Fibroblast of the aortic adventitia (primary cell): Measurements from ENCODE around the gene SGPP1. TPM values are rescaled to one million over a fixed set of nuclear protein-coding genes. Genes with fewer than 3 reads are reported as not detected.
A peak's percentile ranks its signal among the peaks of the same experiment; 100 is the strongest.

Experiments used
- DNase-seq: peaks from one replicate; pipeline ENCODE4 v3.0.0-alpha.2; 2010; ENCODE audit warnings: low read depth
- H3K4me3 ChIP-seq: 2 replicates; pipeline ENCODE4 v1.5.1; 2011; ENCODE audit warnings: low read depth, mild to moderate bottlenecking, control low read depth, low read length, moderate library complexity
- total RNA-seq: library from RNA; depleted of rRNA; stranded (reverse); fragments of >200 nt; gene quantifications from 2 replicates; pipeline ENCODE4 v1.2.3, GENCODE V29; 2012; ENCODE audit warnings: low replicate concordance
- TF ChIP-seq, protein P1 (sequence below): IDR thresholded peaks from 2 replicates; pipeline ENCODE4 v1.5.1; 2011; ENCODE audit warnings: mild to moderate bottlenecking, low read length, control low read depth, inconsistent platforms; ENCODE audit not compliant: insufficient read depth

The SGPP1 gene
- total RNA-seq, 1 donor, result 34.4 TPM

DNA sequence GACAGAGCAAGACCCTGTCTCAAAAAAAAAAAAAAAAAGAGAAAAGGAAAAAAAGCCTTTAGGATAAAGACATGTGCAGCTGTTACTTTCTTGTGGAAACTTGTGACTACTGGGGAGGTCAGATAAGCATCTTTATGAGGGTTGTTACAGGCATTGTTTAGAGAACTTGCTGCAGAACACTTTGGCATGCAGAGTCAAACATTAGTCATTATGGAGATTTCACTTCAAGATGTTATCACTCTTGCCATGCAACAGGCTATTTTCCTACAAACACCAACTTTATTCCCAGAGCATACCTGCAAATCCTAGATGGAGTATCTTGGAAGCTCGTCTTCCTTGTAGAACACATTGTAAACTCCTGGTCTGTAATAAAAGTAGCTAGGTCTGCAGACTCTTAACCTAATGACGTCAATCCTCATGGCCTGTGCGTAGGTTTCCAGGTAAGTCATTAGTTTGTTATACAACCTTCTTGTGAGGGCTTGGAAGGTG is 49.9 kb downstream of the SGPP1 start:
- H3K4me3 ChIP-seq, result no peak overlapping the region
- TF ChIP-seq, protein P1, sequence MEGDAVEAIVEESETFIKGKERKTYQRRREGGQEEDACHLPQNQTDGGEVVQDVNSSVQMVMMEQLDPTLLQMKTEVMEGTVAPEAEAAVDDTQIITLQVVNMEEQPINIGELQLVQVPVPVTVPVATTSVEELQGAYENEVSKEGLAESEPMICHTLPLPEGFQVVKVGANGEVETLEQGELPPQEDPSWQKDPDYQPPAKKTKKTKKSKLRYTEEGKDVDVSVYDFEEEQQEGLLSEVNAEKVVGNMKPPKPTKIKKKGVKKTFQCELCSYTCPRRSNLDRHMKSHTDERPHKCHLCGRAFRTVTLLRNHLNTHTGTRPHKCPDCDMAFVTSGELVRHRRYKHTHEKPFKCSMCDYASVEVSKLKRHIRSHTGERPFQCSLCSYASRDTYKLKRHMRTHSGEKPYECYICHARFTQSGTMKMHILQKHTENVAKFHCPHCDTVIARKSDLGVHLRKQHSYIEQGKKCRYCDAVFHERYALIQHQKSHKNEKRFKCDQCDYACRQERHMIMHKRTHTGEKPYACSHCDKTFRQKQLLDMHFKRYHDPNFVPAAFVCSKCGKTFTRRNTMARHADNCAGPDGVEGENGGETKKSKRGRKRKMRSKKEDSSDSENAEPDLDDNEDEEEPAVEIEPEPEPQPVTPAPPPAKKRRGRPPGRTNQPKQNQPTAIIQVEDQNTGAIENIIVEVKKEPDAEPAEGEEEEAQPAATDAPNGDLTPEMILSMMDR, result no peak
- DNase-seq, result peak; percentile 72

DNA sequence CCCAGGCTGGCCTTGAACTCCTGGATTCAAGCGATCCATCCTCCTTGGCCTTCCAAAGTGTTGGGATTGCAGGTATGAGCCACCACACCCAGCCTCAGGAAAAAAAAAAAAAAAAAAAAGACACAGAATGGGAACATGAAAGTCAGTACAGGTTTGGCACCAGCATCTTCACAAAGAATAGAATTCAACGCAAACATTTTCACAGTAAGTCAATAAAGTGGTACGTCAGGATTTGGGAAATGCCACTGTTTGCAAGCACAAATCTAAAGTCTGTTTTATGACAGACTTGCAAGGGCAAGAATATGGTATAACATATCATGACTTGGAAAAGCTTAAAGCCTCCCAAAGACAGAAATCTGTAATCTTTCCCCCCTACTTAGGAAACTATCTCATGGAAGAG is 51.2 kb downstream of the SGPP1 start:
- TF ChIP-seq, protein P1, result no peak
- no peak overlapping the region for H3K4me3 ChIP-seq
- DNase-seq, result no peak

DNA sequence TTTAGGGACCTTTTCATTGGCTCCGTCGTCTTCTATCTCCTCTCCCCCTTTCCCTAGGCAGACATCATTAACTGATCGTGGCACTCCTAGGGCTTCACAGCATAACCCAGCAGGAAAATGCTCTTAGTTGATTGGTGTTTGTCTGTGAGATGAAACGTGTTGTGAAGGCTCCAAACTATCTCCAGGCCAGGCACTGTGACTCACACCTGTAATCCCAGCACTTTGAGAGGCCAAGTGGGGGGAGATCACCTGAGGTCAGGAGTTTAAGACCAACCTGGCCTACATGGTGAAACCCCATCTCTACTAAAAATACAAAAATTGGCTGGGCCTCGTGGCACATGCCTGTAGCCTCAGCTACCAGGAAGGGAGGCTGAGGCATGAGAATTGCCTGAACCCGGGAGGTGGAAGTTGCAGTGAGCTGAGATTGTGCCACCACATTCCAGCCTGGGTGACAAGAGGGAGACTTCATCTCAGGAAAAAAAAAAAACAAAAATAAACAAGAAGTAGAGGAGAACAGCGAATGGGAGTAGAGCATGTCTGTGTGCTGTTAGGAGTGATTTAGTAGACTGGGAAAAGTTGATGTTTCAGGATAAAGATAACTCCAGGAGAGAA is 53.9 kb downstream of the SGPP1 start:
- H3K4me3 ChIP-seq, result no peak overlapping the region
- TF ChIP-seq, protein P1, result no peak
- no peak for DNase-seq

DNA sequence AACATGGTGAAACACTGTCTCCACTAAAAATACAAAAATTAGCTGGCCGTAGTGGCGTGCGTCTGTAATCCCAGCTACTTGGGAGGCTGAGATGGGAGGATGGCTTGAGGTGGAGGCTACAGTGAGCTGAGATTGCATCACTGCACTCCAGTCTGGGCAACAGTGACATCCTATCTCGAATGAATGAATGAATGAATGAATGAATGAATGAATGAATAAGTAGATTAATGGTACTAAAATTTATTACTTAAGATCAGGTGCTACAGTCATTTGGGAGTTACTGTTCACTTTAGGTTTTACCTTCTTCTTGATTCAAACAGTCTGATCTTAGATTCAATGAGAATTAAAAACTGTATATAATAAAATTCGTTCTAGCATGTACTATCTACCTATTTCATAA is 54.6 kb downstream of the SGPP1 start:
- TF ChIP-seq, protein P1, result no peak
- DNase-seq, result no peak
- no peak overlapping the region for H3K4me3 ChIP-seq

DNA sequence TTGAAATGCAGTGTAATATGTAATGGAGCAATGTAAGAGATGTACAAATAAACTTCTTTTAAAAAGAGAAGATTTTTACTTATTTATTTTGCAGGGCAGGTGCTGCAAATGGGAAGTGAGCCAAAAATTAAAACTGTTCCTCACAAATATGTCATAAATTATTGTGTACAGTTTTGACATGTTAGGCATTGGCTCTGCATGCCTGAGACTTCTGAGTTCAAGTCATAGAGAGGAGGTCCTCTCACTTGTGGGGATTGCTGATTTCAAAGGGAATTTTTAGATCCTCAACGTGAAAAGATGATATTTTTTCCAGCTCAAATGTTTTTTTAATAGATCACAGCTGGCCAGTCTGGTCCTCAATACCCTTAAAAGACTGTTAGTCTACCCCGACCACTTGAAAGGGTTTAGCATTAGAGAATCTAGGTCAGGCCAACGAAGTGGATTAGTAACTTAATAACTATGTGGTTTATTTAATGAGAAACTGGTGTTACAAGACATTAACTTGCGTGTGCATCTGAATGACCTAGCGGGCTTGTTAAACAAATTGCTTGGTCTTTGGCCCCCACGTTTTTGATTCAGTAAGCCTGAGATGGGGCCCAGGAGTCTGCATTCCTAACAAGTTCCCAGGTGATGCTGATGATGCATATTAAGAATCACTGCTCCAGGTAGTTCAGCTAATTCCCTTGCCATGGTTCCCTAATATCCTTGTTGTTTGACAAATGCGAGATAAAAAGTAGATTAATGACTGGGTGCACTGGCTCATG is 55.3 kb downstream of the SGPP1 start:
- DNase-seq, result no peak
- TF ChIP-seq, protein P1, result no peak
- no peak overlapping the region for H3K4me3 ChIP-seq

DNA sequence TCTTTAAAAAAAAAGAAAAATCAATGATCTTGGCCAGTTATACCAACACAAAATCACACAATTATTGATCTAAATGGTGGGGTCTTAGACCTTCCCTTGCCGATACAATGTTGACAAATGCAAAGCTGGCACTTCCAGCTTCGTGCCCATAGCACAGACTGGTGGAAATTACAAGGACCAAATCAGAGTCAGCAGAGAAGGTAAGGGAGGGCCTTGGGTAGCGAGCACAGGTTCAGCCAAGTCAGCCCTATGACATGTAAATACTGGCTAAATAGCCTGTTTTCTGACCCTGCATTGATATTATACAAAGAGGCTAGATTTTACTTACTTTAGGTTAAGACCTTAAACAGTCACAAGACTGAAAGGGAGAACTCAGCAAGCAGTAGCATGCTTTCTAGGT is 55.9 kb downstream of the SGPP1 start:
- no peak overlapping the region for H3K4me3 ChIP-seq
- TF ChIP-seq, protein P1, result no peak
- DNase-seq, result no peak
